Activated CD8-positive, alpha-beta memory T cell treated with anti-CD3 and anti-CD28 coated beads for 1 hour (primary cell): ENCODE results near the gene PRSS3.
"Not testable (repeated sequence)": the region's sequence is repeated elsewhere in the genome, so short reads cannot be mapped to it uniquely, and the experiment has no call there.

Source experiments
- DNase-seq, 2 donors: peaks; one replicate each; pipeline ENCODE4 v3.0.0-alpha.2; 2020; ENCODE audit warnings: low read depth in 1 of 2; ENCODE audit errors: extremely low read depth in 1 of 2

Gene PRSS3

GRCh38 chr9:33785914-33786313, 9.4 kb upstream of the PRSS3 start:
- DNase-seq, result no peak

- no peak for DNase-seq
Measured at GRCh38 chr9:33786681-33787080, 8.7 kb upstream of the PRSS3 start.

DNA sequence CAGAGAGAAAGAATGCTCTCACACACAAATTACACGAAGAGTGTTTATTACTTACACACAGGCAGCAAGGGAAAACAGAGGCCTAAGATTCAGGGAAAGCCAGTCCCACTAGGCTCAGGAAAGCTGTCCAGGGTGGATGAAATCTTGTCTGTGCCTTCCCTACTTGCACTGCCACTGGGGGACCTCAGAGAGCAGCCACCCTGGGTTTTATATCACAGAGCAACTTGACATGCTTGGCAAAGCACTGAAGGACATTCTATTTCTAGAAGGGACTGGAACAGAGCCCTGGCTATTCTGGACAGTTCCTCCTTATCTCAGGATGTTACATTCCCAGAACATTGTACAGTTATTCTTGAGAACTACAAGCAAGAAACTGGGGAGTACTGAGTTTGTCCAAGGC, 7.5 kb upstream of the PRSS3 start:
- DNase-seq, result no peak

DNA sequence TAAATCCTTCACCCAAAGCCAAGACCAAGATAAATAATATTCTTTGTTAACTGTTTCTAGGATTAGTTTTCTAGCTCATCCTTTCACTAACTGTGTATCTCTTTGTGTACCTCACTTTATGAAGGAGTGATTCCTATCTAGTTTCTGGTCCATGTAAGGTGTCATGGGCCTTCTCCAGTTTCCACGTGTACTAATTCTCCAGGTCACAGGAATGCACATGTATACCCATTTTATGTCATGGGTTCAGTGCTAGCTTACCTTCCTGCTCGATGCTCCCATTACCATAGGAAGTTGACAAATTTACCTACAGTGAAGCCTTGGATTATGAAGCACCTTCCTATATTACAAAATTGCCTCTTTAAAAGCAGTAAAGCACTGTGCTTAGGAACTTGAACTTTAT, 5.9 kb upstream of the PRSS3 start:
- DNase-seq, result not testable (repeated sequence)

DNA sequence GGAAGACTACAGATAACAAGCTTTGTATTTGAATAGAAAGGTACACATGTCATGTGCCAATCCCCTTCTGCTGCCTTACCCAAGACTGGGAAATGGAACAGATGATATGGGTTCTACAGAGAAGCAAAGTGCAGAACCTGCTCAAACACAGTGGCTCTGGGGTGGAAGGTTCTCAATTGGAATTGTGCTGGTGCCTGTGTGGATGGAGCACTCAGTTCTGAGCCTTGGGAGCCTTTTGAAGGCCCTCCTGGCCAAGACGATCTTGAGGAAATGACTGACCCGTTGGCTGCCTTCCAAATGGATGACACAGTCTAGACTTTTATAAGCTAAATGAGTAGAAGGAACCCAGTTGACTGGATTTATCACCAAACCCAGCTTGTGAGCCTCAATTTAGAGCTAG, 4.2 kb upstream of the PRSS3 start:
- DNase-seq, result no peak

- not testable (repeated sequence) for DNase-seq
Measured at GRCh38 chr9:33793496-33793895, 1.9 kb upstream of the PRSS3 start.

DNA sequence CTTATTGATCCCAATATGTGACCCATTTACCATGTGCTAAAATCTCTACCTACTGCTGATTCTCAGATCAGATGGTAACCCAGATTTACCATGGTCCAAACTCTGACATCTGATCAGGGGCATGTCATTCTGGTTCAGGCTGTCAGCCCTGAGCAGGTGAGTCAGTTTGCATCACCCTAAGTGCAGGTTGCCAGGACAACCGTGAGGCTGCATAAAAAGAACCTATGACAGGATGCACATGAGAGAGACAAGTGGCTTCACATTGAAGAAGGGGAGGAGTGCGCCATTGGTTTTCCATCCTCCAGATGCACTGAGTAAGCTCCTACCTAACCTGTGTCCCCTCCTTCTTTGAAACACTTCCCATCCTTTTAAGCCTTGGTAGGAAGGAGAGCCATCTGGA, 801 bp upstream of the PRSS3 start:
- no peak for DNase-seq

DNA sequence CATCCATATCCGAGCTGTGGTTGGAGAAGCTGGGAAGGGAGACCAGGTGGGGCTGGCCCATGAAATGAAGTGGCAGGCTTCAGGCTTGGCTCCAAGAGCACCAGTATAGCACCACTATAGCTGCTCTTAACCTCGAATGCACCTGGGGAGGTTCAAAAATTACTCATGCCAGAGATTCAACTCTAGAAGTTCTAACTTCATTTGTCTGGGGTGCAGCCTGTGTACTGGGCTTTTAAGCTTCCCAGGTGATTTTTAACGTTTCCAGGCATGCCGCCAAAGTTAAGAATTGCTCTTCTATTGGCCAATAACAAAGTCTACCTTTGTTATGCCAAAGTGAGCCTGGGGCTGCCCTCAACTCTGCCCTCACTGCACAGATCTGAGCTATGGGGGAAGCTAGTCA, 458 bp downstream of the PRSS3 start:
- no peak for DNase-seq

GRCh38 chr9:33796679-33797078, 1.3 kb downstream of the PRSS3 start:
- DNase-seq, result not testable (repeated sequence)

DNA sequence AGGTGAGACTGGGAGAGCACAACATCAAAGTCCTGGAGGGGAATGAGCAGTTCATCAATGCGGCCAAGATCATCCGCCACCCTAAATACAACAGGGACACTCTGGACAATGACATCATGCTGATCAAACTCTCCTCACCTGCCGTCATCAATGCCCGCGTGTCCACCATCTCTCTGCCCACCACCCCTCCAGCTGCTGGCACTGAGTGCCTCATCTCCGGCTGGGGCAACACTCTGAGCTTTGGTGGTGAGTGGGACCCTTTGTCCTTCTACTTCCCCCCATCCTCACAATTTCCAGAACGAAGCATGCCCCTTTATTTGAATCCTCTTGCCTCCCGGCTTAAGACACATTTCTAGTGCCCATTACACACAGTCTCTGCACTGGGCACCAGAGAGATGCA, 2.5 kb downstream of the PRSS3 start:
- DNase-seq, result no peak

GRCh38 chr9:33798545-33798944, 3.2 kb downstream of the PRSS3 start:
- DNase-seq, result no peak

GRCh38 chr9:33799928-33800704, 4.8 kb downstream of the PRSS3 start:
- no peak for DNase-seq

GRCh38 chr9:33800886-33801285, 5.5 kb downstream of the PRSS3 start:
- no peak for DNase-seq

- DNase-seq, result not testable (repeated sequence)
Measured at GRCh38 chr9:33801943-33802500, 6.7 kb downstream of the PRSS3 start.

DNA sequence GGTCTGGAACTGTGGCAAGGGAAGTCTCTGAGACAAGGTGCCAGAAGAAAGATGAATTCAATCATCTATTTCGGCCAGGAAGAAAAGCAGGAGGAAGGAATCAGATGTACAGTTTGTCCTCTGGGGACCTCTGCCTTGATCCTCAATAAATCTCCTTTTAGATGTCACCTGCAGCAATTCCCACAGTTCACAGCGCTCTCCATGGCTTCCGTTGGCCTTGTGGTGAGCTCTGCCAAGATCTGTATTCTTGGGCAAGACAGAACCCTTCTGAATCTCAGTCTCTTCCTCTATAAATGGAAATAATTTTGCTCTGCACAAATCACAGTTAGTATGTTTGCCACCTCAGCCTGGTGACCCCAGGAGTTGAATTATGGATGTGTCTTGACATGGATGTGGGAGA, 8.8 kb downstream of the PRSS3 start:
- not testable (repeated sequence) for DNase-seq

GRCh38 chr9:33807156-33807555, 11.8 kb downstream of the PRSS3 start:
- DNase-seq, result not testable (repeated sequence)

- DNase-seq, result not testable (repeated sequence)
Measured at GRCh38 chr9:33808979-33809322, 13.6 kb downstream of the PRSS3 start.

- no peak for DNase-seq
Measured at GRCh38 chr9:33809506-33809905, 14.1 kb downstream of the PRSS3 start.

- no peak for DNase-seq
Measured at GRCh38 chr9:33813712-33814641, 18.6 kb downstream of the PRSS3 start.

DNA sequence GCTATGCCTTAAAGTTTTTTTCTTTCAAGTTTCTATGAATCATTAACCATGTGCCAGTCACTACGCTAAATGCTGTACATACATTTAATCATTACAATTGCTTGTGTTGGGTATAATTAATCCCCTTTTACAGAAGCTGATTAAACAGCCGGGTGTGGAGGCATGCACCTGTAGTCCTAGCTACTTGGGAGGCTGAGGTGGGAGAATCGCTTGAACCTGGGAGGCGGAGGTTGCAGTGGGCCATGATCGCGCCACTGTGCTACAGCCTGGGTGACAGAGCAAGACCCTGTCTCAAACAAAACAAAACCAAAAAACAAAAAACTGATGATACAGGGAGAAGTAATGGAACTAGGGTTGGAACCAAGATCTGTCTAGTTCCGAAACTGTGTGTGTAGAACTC, 20.4 kb downstream of the PRSS3 start:
- DNase-seq, result no peak

GRCh38 chr9:33816327-33817252, 21.2 kb downstream of the PRSS3 start, which contains the start of gene UBE2R2:
TSS of gene UBE2R2 (plus strand) at chr9:33817160. CDS start at chr9:33817758, 598 bp downstream.
- DNase-seq, result peak; percentile 81 to 88
